Raji (cell line): ENCODE data around the gene CPNE1.

Experiments used
- POLR2A ChIP-seq: IDR thresholded peaks from 2 replicates; pipeline ENCODE4 v1.6.1; 2011; ENCODE audit warnings: low read depth, low read length, control low read depth; ENCODE audit not compliant: insufficient read depth

CPNE1 gene

DNA sequence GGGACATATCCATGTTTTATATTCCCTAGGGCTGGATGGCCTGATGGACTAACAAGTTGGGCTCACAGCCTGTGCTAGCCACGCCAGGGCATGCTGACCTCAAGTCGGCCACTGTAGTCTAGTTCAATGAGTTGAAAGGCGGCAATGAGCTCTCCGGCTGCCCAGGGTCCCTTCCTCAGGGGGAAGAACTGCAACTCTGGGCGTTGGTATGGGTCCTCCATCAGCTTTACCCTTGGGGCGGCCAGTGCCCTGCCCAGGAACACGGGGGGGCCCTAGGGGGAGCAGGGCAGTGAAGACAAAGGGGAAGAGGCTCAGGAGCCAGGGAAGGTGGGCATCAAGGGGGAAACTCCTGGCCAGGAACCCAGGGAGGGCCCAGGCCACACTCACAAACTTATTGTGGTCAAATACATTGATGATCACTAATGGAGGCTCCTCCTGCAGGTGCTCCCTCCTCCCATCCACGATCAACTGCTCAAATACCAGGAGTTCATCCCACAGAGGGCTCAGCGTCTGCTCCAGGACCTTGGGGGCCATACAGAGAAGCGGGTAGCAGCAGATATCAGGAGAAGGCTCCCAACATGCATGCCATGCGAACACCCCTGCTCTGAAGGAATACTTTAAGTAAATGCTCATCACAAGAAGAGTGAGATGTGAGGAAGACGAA, 81.8 kb downstream of the CPNE1 start:
- no peak for TF ChIP-seq POLR2A

DNA sequence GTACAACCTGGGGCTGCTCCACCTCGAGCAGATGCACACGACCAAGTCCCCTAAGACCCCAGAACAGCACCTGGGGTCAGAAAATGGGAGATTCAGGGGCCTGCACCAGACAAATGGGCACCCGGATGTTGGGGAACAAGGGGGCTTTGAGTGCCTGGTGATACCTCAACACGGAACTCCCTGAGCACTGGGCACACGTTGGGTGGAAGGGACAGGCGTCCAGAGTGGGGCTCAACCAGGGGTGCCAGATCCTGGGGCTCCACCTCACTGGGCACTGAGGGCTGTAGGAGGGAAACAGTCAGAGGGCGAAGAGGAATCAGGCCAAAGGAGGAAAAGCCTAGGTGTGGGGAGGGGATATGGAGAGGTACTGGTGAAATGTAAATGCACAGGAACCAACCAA, 82.6 kb downstream of the CPNE1 start:
- TF ChIP-seq POLR2A = no peak

DNA sequence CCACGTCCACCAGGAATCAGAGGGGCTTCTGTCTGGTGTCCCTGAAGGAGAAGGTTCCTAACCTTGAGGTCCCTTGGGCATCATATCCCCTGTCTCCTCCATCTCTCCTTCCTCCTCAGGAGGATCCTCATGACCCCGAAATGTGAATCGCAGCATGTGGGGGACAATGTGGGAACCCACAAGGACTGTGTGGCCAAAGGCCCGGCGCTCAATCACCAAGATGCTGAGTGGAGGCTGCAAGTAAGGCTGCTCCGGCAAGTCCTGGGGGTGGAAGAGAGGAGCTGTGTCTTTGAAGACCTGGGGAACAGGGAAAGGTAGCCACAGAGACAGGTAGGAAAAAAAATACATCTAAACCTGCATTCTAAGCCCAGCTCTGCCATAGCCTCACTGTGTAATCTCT, 85.5 kb downstream of the CPNE1 start:
- no peak for TF ChIP-seq POLR2A

DNA sequence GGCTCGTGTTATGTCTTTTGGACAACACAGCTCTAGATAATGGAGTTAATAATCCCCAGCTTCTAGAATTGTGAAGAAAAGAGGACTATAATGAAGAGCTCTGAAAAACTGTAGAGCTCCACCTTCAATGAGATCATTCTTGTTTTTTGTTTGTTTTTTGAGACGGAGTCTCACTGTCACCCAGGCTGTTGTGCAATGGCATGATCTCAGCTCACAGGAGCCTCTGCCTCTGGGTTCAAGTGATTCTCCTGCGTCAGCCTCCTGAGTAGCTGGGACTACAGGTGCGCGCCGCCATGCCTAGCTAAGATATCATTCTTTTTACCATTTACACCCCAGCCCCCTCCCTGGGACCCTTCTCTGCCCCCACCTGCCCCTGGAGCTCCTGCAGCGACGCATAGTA, 86.2 kb downstream of the CPNE1 start:
- no peak for TF ChIP-seq POLR2A

DNA sequence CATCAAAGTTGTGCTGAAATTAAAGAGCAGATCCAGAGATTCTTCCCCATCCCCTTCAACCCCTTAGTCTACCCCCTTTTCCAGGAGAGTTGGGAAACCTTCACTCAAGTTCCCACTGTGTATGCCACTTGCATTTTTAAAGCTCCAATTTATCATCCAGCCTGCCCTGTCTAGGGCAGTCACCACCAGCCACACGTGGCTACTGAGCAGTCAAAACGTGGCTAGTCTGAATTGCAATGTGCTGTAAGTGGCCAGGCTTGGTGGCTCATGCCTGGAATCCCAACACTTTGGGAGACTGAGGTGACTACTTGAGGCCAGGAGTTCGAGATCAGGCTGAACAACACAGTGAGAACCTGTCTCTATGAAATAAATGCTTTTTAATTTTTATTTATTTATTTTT, 87.9 kb downstream of the CPNE1 start:
- TF ChIP-seq POLR2A = no peak
